GM19043 (cell line): Measurements from ENCODE around the gene TMEM121B.

Experiments used
- ATAC-seq: cut with Tn5 transposase; IDR thresholded peaks from one replicate; pipeline ENCODE4 v1.9.1; 2021; ENCODE audit warnings: low read depth; ENCODE audit not compliant: unreplicated experiment

The TMEM121B gene

GRCh38 chr22:17140022-17140421 is 18.9 kb upstream of the TMEM121B start:
- no peak for ATAC-seq

- ATAC-seq, result no peak
These were observed 17.4 kb upstream of the TMEM121B start for GRCh38 chr22:17138513-17138912.

GRCh38 chr22:17137861-17138425 is 16.8 kb upstream of the TMEM121B start:
- no peak for ATAC-seq

GRCh38 chr22:17137170-17137569 is 16.0 kb upstream of the TMEM121B start:
- ATAC-seq, result no peak

GRCh38 chr22:17135153-17135760 is 14.1 kb upstream of the TMEM121B start:
- no peak for ATAC-seq

- no peak for ATAC-seq
These were observed 12.0 kb upstream of the TMEM121B start for GRCh38 chr22:17133137-17133536.

GRCh38 chr22:17132112-17132511 is 11.0 kb upstream of the TMEM121B start:
- ATAC-seq, result no peak

GRCh38 chr22:17131686-17132085 is 10.5 kb upstream of the TMEM121B start:
- ATAC-seq, result no peak

GRCh38 chr22:17130199-17130598 is 9.0 kb upstream of the TMEM121B start:
- ATAC-seq, result no peak

GRCh38 chr22:17120711-17121232 is 388 bp downstream of the TMEM121B start:
- no peak for ATAC-seq

- ATAC-seq, result no peak
These were observed 879 bp downstream of the TMEM121B start for GRCh38 chr22:17120281-17120680.

- no peak for ATAC-seq
These were observed 1.5 kb downstream of the TMEM121B start for GRCh38 chr22:17119481-17120202.

- no peak for ATAC-seq
These were observed 2.8 kb downstream of the TMEM121B start for GRCh38 chr22:17118342-17118741.

GRCh38 chr22:17117890-17118289 is 3.3 kb downstream of the TMEM121B start:
- ATAC-seq, result no peak

- no peak for ATAC-seq
These were observed 3.8 kb downstream of the TMEM121B start for GRCh38 chr22:17117400-17117799.

GRCh38 chr22:17116572-17117330 is 4.4 kb downstream of the TMEM121B start:
- ATAC-seq, result no peak

- ATAC-seq, result no peak
These were observed 5.1 kb downstream of the TMEM121B start for GRCh38 chr22:17115945-17116565.

GRCh38 chr22:17115236-17115635 is 5.9 kb downstream of the TMEM121B start:
- ATAC-seq, result no peak

GRCh38 chr22:17114898-17115235 is 6.3 kb downstream of the TMEM121B start:
- ATAC-seq, result no peak

GRCh38 chr22:17114173-17114897 is 6.8 kb downstream of the TMEM121B start:
- no peak for ATAC-seq
